WERI-Rb-1 (cell line): Measurements from ENCODE around the gene ZNF99.
"Not testable (repeated sequence)": the region's sequence is repeated elsewhere in the genome, so short reads cannot be mapped to it uniquely, and the experiment has no call there.

Experiments used
- DNase-seq: peaks from one replicate; pipeline ENCODE4 v3.0.0-alpha.2; 2020
- H3K27ac ChIP-seq: fragments of 250-450 bp; sonication (Bioruptor Pico); 2 replicates; pipeline ENCODE4 v1.5.1; 2020; ENCODE audit warnings: mild to moderate bottlenecking, moderate library complexity
- H3K27me3 ChIP-seq: fragments of 250-450 bp; sonication (Bioruptor Pico); 2 replicates; pipeline ENCODE4 v1.5.1; 2021; ENCODE audit warnings: mild to moderate bottlenecking, low read depth, moderate library complexity; ENCODE audit not compliant: insufficient read depth, severe bottlenecking
- H3K36me3 ChIP-seq: fragments of 250-450 bp; sonication (Bioruptor Pico); 2 replicates; pipeline ENCODE4 v1.5.1; 2020; ENCODE audit warnings: mild to moderate bottlenecking, moderate library complexity
- H3K4me3 ChIP-seq: 2 replicates; pipeline ENCODE4 v1.5.1; 2011; ENCODE audit warnings: low read depth, mild to moderate bottlenecking, control low read depth, low read length
- H3K9me3 ChIP-seq: fragments of 250-450 bp; sonication (Bioruptor Pico); 2 replicates; pipeline ENCODE4 v1.5.1; 2021; ENCODE audit warnings: mild to moderate bottlenecking, moderate library complexity; ENCODE audit not compliant: severe bottlenecking
- CTCF ChIP-seq: IDR thresholded peaks from 2 replicates; pipeline ENCODE4 v1.5.1; 2011; ENCODE audit warnings: low read depth, mild to moderate bottlenecking, control low read depth, inconsistent platforms, low read length

ZNF99 gene

GRCh38 chr19:22708983-22709382 lies 75.0 kb downstream of the ZNF99 start:
- DNase-seq: no peak
- TF ChIP-seq CTCF: no peak
- Histone ChIP-seq H3K36me3 (no peaks in the 10 kb centered on the region), H3K27me3 (peaks cover 3% of the 10 kb centered on the region), H3K4me3 (no peak overlapping the region), H3K27ac (no peak overlapping the region), H3K9me3 (peaks cover 9% of the 10 kb centered on the region)

DNA sequence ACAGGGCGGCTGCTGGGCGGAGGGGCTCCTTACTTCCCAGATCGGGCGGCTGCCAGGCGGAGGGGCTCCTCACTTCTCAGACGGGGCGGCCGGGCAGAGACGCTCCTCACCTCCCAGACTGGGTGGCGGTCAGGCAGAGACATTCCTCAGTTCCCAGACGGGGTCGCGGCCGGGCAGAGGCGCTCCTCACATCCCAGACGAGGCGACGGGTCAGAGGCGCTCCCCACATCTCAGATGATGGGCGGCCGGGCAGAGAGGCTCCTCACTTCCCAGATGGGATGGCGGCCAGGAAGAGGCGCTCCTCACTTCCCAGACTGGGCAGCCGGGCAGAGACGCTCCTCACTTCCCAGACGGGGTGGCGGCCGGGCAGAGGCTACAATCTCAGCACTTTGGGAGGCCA lies 80.9 kb downstream of the ZNF99 start:
- H3K27ac ChIP-seq, H3K4me3 ChIP-seq, DNase-seq, H3K27me3 ChIP-seq, H3K36me3 ChIP-seq: not testable (repeated sequence)
- H3K9me3 ChIP-seq: peaks cover 13% of the 10 kb centered on the region

- H3K27ac ChIP-seq, H3K27me3 ChIP-seq, DNase-seq, H3K36me3 ChIP-seq, H3K4me3 ChIP-seq: not testable (repeated sequence)
- H3K9me3 ChIP-seq: peaks cover 13% of the 10 kb centered on the region
Observed at GRCh38 chr19:22702661-22703060, 81.3 kb downstream of the ZNF99 start.
